PC-9 (cell line): Measurements from ENCODE around the gene LRRTM4.
"Not testable (repeated sequence)": the region's sequence is repeated elsewhere in the genome, so short reads cannot be mapped to it uniquely, and the experiment has no call there.

Experiments
- EZH2 ChIP-seq: fragments of 200-600 bp; sonication (generic); IDR thresholded peaks from 2 replicates; pipeline ENCODE4 v1.8.0; 2017; ENCODE audit warnings: antibody characterized with exemption, low read depth
- TF ChIP-seq, protein P1 (sequence below): fragments of 200-600 bp; sonication (generic); conservative IDR thresholded peaks from 2 replicates; pipeline ENCODE4 v1.6.1; 2017; ENCODE audit warnings: mixed run types, antibody characterized with exemption, mild to moderate bottlenecking, moderate library complexity

DNA sequence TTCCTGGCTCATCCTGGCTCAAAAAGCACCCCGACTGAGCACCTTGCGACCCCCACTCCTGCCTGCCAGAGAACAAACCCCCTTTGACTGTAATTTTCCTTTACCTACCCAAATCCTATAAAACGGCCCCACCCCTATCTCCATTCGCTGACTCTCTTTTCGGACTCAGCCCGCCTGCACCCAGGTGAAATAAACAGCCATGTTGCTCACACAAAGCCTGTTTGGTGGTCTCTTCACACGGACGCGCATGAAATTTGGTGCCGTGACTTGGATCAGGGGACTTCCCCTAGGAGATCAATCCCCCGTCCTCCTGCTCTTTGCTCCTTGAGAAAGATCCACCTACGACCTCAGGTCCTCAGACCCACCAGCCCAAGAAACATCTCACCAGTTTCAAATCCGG lies 433.8 kb downstream of the LRRTM4 start:
- TF ChIP-seq, protein P1, sequence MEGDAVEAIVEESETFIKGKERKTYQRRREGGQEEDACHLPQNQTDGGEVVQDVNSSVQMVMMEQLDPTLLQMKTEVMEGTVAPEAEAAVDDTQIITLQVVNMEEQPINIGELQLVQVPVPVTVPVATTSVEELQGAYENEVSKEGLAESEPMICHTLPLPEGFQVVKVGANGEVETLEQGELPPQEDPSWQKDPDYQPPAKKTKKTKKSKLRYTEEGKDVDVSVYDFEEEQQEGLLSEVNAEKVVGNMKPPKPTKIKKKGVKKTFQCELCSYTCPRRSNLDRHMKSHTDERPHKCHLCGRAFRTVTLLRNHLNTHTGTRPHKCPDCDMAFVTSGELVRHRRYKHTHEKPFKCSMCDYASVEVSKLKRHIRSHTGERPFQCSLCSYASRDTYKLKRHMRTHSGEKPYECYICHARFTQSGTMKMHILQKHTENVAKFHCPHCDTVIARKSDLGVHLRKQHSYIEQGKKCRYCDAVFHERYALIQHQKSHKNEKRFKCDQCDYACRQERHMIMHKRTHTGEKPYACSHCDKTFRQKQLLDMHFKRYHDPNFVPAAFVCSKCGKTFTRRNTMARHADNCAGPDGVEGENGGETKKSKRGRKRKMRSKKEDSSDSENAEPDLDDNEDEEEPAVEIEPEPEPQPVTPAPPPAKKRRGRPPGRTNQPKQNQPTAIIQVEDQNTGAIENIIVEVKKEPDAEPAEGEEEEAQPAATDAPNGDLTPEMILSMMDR, result not testable (repeated sequence)
- not testable (repeated sequence) for TF ChIP-seq EZH2
